Astrocyte (in vitro differentiated cells and primary cell): Measurements from ENCODE around the gene PYGB. TPM values are rescaled to one million over a fixed set of nuclear protein-coding genes. Genes with fewer than 3 reads are reported as not detected.

Experiments
- DNase-seq: peaks from one replicate; pipeline ENCODE4 v3.0.0-alpha.2; 2010; ENCODE audit warnings: low read depth
- FAIRE-seq: peaks from 2 replicates; lab custom pipeline; 2011; peaks lifted over from hg19 to GRCh38; lab: Jason Lieb, UNC
- H2AFZ ChIP-seq: 2 replicates; pipeline ENCODE4 v1.6.0; 2012; ENCODE audit warnings: low read depth, low read length, inconsistent platforms
- H3K27ac ChIP-seq: 2 replicates; pipeline ENCODE4 v1.5.1; 2011; ENCODE audit warnings: low read depth, low read length, inconsistent platforms
- H3K27me3 ChIP-seq: 2 replicates; pipeline ENCODE4 v1.6.0; 2011; ENCODE audit warnings: low read length, inconsistent platforms; ENCODE audit not compliant: insufficient read depth
- H3K36me3 ChIP-seq: 2 replicates; pipeline ENCODE4 v1.5.1; 2011; ENCODE audit warnings: low read length, inconsistent platforms; ENCODE audit not compliant: insufficient read depth
- H3K4me1 ChIP-seq: 2 replicates; pipeline ENCODE4 v1.5.1; 2011; ENCODE audit warnings: low read length, inconsistent platforms; ENCODE audit not compliant: insufficient read depth
- H3K4me2 ChIP-seq: 2 replicates; pipeline ENCODE4 v1.6.0; 2012; ENCODE audit warnings: low read length, inconsistent platforms
- H3K4me3 ChIP-seq: 2 replicates; pipeline ENCODE4 v1.5.1; 2011; ENCODE audit warnings: low read depth, mild to moderate bottlenecking, low read length, inconsistent platforms; ENCODE audit not compliant: insufficient read depth
- H3K79me2 ChIP-seq: 2 replicates; pipeline ENCODE4 v1.6.0; 2012; ENCODE audit warnings: mild to moderate bottlenecking, low read length, inconsistent platforms; ENCODE audit not compliant: insufficient read depth
- H3K9ac ChIP-seq: 2 replicates; pipeline ENCODE4 v1.6.0; 2012; ENCODE audit warnings: mild to moderate bottlenecking, low read length, inconsistent platforms
- H3K9me3 ChIP-seq: 2 replicates; pipeline ENCODE4 v1.5.1; 2012; ENCODE audit warnings: low read depth, mild to moderate bottlenecking, low read length, inconsistent platforms; ENCODE audit not compliant: insufficient read depth
- H4K20me1 ChIP-seq: 2 replicates; pipeline ENCODE4 v1.6.0; 2012; ENCODE audit warnings: low read length, inconsistent platforms; ENCODE audit not compliant: insufficient read depth
- H3K27ac Mint-ChIP-seq: one replicate; pipeline ENCODE4 v1.8.0; 2021; ENCODE audit warnings: mild to moderate bottlenecking, mixed read lengths; ENCODE audit not compliant: unreplicated experiment
- H3K27me3 Mint-ChIP-seq: one replicate; pipeline ENCODE4 v1.8.0; 2021; ENCODE audit warnings: low read depth, mixed read lengths; ENCODE audit not compliant: unreplicated experiment
- H3K36me3 Mint-ChIP-seq: one replicate; pipeline ENCODE4 v1.8.0; 2021; ENCODE audit warnings: low read depth, mixed read lengths; ENCODE audit not compliant: unreplicated experiment
- H3K4me1 Mint-ChIP-seq: one replicate; pipeline ENCODE4 v1.8.0; 2021; ENCODE audit warnings: low read depth, mixed read lengths; ENCODE audit not compliant: unreplicated experiment
- H3K4me3 Mint-ChIP-seq: one replicate; pipeline ENCODE4 v1.8.0; 2021; ENCODE audit warnings: mild to moderate bottlenecking, moderate library complexity, mixed read lengths; ENCODE audit not compliant: unreplicated experiment
- H3K9me3 Mint-ChIP-seq: one replicate; pipeline ENCODE4 v1.8.0; 2021; ENCODE audit warnings: mild to moderate bottlenecking, mixed read lengths; ENCODE audit not compliant: unreplicated experiment
- CTCF ChIP-seq: IDR thresholded peaks from 2 replicates; pipeline ENCODE4 v1.5.1; 2011; ENCODE audit warnings: low read depth, mild to moderate bottlenecking, inconsistent platforms, low read length, moderate library complexity; ENCODE audit not compliant: insufficient read depth
- EZH2 ChIP-seq: IDR thresholded peaks from 2 replicates; pipeline ENCODE4 v1.6.1; 2012; ENCODE audit warnings: mild to moderate bottlenecking, low read length, inconsistent platforms; ENCODE audit not compliant: insufficient read depth
- total RNA-seq: library from RNA; stranded (reverse); gene quantifications from 2 replicates; pipeline ENCODE4 v1.2.1, GENCODE V29; 2021

Gene PYGB
- total RNA-seq, 1 donor from 2014 or later = 206 TPM

DNA sequence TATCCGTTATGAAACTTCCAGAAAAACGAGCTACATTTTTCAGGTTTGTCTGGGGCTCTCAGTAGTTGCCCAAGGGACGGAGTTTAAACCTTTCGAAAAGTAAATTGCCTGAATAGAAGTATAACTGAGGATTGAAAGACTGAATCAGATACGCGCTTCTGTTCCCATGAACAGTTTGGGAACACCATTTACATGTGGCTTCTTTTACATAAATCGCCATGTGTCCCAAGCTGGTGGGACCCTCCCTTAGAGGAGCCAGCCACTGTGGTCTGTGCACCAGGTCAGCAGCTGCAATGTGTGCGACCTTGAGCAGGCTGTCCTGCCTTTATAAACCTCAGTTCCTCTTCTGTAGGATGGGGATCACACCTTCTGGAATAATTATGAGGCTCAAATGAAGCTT is 41.3 kb upstream of the PYGB start:
- TF ChIP-seq EZH2 (no peak), CTCF (no peak)
- H3K36me3 Mint-ChIP-seq = peaks cover 8% of the 10 kb centered on the region
- H4K20me1 ChIP-seq = peaks cover 59% of the 10 kb centered on the region
- no peak for DNase-seq
- no peaks in the 10 kb centered on the region for H3K27me3 ChIP-seq
- H3K4me2 ChIP-seq = no peak overlapping the region
- no peak overlapping the region for H3K27ac ChIP-seq
- H3K4me1 ChIP-seq = no peaks in the 10 kb centered on the region
- H2AFZ ChIP-seq = no peak overlapping the region
- H3K36me3 ChIP-seq = peaks cover 3% of the 10 kb centered on the region
- H3K9me3 ChIP-seq = no peaks in the 10 kb centered on the region
- H3K4me1 Mint-ChIP-seq = peaks cover 21% of the 10 kb centered on the region
- no peak overlapping the region for H3K4me3 ChIP-seq
- H3K79me2 ChIP-seq = peaks cover 60% of the 10 kb centered on the region
- FAIRE-seq = no peak
- H3K4me3 Mint-ChIP-seq = no peak overlapping the region
- no peak overlapping the region for H3K9ac ChIP-seq
- H3K9me3 Mint-ChIP-seq = no peaks in the 10 kb centered on the region
- no peak overlapping the region for H3K27ac Mint-ChIP-seq
- no peaks in the 10 kb centered on the region for H3K27me3 Mint-ChIP-seq

DNA sequence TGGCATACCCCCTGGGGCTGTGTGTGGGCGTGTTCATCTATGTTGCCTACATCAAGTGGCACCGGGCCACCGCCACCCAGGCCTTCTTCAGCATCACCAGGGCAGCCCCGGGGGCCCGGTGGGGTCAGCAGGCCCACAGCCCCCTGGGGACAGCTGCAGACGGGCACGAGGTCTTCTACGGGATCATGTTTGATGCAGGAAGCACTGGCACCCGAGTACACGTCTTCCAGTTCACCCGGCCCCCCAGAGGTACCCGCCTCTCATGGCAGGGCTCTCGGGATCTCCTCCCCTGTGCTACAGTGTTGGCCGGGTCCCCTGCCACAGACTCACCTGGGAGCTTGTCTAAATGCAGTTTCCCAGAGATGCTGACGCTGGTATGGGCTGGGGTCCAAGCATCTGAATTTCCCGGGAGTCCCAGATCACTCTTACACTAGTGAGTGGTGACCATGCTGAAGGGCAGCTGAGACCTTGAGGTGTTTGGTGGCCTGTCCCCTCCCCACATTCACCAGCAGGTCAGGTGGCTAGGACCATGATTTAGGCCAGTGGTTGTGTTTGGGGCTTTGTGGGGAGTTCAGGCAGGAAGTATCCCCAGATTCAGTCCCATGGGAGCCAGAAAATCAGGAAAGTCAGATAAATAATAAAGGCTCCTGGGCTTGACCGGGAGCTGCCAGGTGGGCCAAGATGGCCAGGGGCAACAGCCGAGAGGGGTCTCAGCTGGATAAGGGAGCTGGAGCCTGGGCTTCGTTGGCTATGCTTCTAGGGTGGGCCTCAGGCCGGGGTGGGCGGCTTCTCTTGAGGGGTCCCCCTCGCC is 40.5 kb upstream of the PYGB start:
- DNase-seq = no peak

More for the DNA sequence above, 40.5 kb upstream of the PYGB start:
- Mint-ChIP-seq H3K4me3 (no peak overlapping the region), H3K27me3 (no peaks in the 10 kb centered on the region), H3K9me3 (no peaks in the 10 kb centered on the region), H3K36me3 (peaks cover 8% of the 10 kb centered on the region), H3K4me1 (peaks cover 21% of the 10 kb centered on the region), H3K27ac (no peak overlapping the region)
- TF ChIP-seq EZH2 = no peak
- no peak for TF ChIP-seq CTCF
- Histone ChIP-seq H3K79me2 (peaks cover 53% of the 10 kb centered on the region), H3K9ac (no peak overlapping the region), H3K36me3 (peaks cover 8% of the 10 kb centered on the region), H3K4me2 (no peak overlapping the region), H2AFZ (no peak overlapping the region), H4K20me1 (peaks cover 54% of the 10 kb centered on the region), H3K4me1 (no peaks in the 10 kb centered on the region), H3K9me3 (no peaks in the 10 kb centered on the region), H3K27ac (no peak overlapping the region), H3K4me3 (no peak overlapping the region), H3K27me3 (no peaks in the 10 kb centered on the region)
- no peak for FAIRE-seq
